ENCODE data around the gene ANKRD45.

- TF ChIP-seq, protein P1, sequence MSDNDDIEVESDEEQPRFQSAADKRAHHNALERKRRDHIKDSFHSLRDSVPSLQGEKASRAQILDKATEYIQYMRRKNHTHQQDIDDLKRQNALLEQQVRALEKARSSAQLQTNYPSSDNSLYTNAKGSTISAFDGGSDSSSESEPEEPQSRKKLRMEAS (IDR thresholded peaks at IDR 0.05) = no peak
- TF ChIP-seq CTCF (IDR thresholded peaks at IDR 0.05) = no peak
- TF ChIP-seq POLR2A (IDR thresholded peaks at IDR 0.05; ENCODE audit: low read length) = no peak
- TF ChIP-seq ZC3H11A (IDR thresholded peaks at IDR 0.05) = no peak
- no peak for TF ChIP-seq GATA3 (IDR thresholded peaks at IDR 0.05; ENCODE audit: borderline replicate concordance)
- TF ChIP-seq MYC (IDR thresholded peaks at IDR 0.05; ENCODE audit: borderline replicate concordance, low read length) = no peak
- no peak for TF ChIP-seq PBX3 (IDR thresholded peaks at IDR 0.05)
- TF ChIP-seq SMC3 (IDR thresholded peaks at IDR 0.05) = no peak
- TF ChIP-seq HDAC2 (IDR thresholded peaks at IDR 0.05) = no peak
- TF ChIP-seq ZFP36 (IDR thresholded peaks at IDR 0.05; ENCODE audit: borderline replicate concordance, partially characterized antibody) = no peak
Measured at GRCh38 chr1:173660306-173660705, 9.3 kb downstream of the ANKRD45 start.
